Retinal pigment epithelial cell (primary cell): ENCODE results near the gene NPPC.

ENCODE experiments used
- DNase-seq: peaks from one replicate; pipeline ENCODE4 v3.0.0-alpha.2; 2010; ENCODE audit warnings: low read depth
- H3K4me3 ChIP-seq: 2 replicates; pipeline ENCODE4 v1.5.1; 2011; ENCODE audit warnings: mild to moderate bottlenecking, low read length, control low read depth, moderate library complexity
- TF ChIP-seq, protein P1 (sequence below): conservative IDR thresholded peaks from 2 replicates; pipeline ENCODE4 v1.5.1; 2011; ENCODE audit warnings: low read depth, low read length, control low read depth, inconsistent platforms

The NPPC gene

DNA sequence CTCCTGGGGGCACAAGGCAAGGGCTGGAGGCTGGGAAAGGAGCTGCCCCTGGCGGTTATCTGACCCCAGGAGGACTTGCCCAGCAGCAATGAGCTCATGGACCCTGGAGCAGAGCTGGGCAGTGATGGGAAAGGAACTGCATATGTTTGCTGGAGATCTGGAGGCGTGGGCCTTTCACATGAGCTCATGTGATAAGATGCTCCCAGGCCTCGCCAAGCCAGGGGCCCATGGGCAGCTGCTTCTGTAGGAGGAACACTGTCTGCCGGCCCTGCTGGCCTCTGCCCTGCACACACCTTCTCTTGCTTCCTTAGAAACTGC is 9.0 kb upstream of the NPPC start:
- TF ChIP-seq, protein P1, sequence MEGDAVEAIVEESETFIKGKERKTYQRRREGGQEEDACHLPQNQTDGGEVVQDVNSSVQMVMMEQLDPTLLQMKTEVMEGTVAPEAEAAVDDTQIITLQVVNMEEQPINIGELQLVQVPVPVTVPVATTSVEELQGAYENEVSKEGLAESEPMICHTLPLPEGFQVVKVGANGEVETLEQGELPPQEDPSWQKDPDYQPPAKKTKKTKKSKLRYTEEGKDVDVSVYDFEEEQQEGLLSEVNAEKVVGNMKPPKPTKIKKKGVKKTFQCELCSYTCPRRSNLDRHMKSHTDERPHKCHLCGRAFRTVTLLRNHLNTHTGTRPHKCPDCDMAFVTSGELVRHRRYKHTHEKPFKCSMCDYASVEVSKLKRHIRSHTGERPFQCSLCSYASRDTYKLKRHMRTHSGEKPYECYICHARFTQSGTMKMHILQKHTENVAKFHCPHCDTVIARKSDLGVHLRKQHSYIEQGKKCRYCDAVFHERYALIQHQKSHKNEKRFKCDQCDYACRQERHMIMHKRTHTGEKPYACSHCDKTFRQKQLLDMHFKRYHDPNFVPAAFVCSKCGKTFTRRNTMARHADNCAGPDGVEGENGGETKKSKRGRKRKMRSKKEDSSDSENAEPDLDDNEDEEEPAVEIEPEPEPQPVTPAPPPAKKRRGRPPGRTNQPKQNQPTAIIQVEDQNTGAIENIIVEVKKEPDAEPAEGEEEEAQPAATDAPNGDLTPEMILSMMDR = no peak
- no peak for DNase-seq
- no peak overlapping the region for H3K4me3 ChIP-seq

DNA sequence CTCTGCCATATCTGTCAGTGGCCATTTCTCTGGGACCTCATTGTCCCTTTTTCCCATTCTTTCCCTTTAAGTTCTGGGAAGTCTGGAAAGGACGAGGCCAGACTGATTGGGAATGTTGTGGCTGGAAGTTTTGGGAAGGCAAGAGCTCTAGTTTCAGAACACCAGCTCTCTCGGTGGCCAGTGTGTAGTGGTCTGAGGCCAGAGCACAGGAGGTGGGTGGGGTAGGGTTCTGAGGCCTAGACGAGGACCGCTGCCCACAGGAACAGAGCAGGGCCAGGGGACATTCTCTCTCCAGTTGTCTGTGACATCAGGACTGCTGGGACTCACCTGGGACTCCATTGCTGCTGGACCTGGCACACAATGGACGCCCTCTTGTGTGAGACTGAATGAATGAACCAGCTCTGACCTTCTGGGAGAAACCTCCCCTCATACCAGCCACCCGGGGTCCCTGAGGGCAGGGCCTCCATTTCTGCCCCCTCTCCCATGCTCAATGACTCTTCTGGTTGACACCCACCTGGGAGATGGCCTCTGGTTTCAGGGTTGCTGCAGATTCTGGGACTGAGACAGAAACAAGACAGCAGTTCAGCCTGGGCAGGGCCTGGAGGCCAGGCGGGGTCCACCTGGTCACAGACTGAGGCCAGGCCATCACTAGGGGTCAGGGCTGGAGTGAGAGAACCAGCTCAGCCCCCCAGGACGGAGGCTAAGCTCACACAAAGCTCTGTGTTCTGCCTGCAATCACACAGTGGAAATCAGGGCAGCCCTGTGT is 8.4 kb upstream of the NPPC start:
- TF ChIP-seq, protein P1 = no peak
- no peak for DNase-seq

DNA sequence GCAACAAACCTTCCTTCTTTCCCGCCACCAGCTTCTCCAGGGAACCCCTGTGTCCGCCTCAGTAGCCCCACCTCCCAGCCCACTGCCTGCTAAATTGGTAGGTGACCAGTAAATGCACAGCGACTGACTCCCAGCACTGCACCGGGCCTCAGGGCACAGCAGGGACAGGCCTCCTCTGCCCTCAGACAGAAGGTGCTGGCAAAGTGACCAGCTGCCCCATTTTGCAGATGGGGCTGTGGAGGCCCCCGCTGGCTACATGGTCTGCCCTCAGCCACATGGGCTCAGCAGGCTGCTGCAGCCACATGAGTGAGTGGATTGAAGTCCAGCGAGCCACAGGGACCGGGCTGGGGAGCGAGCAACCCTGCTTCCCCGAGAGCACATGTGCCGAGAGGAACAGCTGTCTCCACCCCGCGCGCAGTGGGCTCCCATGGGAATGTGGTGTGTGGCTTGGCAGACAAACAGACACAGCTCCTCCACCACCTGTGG is 7.8 kb upstream of the NPPC start:
- no peak for DNase-seq
- H3K4me3 ChIP-seq = no peak overlapping the region
- TF ChIP-seq, protein P1 = no peak

More for the DNA sequence above, 8.4 kb upstream of the NPPC start:
- H3K4me3 ChIP-seq = no peak overlapping the region

DNA sequence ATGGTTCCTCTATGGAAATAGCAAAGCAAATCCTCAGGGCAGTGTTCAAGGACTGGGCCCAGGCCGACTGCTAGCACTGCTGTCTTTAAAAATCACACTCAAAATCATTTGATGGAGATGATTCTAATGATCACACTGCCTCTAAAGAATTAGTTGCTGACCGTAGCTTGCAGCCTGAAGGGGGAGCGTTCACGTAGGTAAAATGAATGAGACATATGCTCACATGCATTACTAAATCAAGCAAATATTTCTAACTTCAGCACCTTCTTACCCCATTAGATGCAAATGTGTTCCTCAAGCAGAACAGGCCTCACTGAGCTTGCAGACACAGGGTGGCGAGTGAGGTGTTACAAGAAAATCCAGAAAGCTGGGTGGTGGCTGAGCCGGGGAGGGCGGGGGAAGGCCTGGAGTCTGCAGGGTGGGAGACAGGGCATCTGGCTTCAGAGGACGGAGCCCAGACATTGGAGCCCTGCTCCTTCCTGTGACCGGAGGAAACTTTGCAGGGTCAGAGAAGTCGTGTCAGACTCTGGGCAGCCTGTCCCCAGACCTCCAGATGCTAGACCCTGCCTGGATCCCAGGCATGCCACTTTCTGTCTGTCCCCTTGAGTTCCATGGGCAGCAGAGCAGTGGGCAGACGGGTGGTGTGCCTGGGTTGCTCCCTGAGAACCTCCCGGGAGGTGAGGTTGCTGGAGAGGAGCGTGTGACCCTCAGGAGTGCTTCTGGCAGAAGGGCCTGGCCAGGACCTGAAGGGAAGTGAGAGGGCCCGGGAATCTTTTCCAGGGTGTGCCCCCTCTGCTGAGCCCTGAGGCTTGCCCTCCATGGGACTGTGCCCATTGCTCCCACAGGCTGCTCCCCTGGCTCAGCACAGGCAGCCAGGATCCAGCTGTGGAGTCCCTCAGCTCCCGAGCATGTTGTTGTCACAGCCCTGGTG is 7.1 kb upstream of the NPPC start:
- no peak for DNase-seq
- TF ChIP-seq, protein P1 = peak; percentile 36
- H3K4me3 ChIP-seq = no peak overlapping the region

DNA sequence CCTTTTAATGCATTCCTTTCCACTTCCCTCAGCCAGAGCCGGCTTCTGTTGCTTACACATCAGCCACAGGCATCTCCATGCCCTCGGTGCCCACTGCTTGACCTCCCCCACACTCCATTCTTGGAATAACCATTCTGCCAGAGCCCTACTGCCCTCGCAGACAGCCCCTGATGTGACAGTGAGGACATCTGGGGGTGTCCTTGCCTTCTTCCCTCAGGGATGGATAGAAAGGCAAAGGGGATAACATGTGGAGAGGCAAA is 6.4 kb upstream of the NPPC start:
- H3K4me3 ChIP-seq = no peak overlapping the region
- DNase-seq = no peak
- TF ChIP-seq, protein P1 = no peak

DNA sequence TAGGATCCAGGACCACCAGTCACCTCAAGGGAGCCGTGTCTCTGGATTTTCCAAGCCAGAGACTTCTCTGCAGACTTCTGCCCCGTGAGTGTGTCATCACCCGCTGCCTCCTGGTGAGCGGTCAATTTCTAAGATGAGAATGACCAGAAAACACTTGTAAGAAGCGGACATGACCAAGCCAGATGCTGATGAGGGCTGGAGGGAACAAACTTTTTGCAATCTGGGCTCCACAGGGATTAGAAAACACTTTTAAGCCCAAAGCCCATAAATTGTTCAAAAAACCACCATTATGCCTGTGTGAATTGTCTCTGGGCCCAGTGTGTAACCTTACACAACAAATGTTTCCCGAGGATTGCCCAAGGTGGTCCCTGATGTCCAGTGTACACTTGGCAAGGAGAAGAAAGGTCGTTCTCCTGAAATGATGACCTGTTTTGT is 5.3 kb upstream of the NPPC start:
- TF ChIP-seq, protein P1 = no peak
- no peak for DNase-seq
- H3K4me3 ChIP-seq = no peak overlapping the region
